ENCODE results near the gene UBE2O. TPM values are rescaled to one million over a fixed set of nuclear protein-coding genes. Genes with fewer than 3 reads are reported as not detected.
A peak's percentile ranks its signal among the peaks of the same experiment; 100 is the strongest.

Gene UBE2O
- total RNA-seq, 1 experiment from 2014 or later = 19.5 TPM

- intact Hi-C loops (cut with micrococcal nuclease) = no loop called here
- H3K4me1 Mint-ChIP-seq (ENCODE audit: insufficient read depth, unreplicated experiment) = peaks cover 41% of the 10 kb centered on the region
- POLR2A ChIA-PET = interaction anchor here (0.5 to 1.8 kb wide), 8 partner anchors 18 to 286 kb away, joined by 3 to 6 read pairs (median 4); partner anchors contain the start of genes AANAT, PRPSAP1 and RHBDF2
Measured at GRCh38 chr17:76445697-76446448, 7.1 kb downstream of the UBE2O start.

GRCh38 chr17:76444518-76445311, 8.2 kb downstream of the UBE2O start:
- Mint-ChIP-seq H3K4me3 (ENCODE audit: unreplicated experiment) (no peak overlapping the region), H3K36me3 (ENCODE audit: insufficient read depth, unreplicated experiment) (peaks cover 2% of the 10 kb centered on the region), H3K4me1 (ENCODE audit: insufficient read depth, unreplicated experiment) (peaks cover 41% of the 10 kb centered on the region), H3K27me3 (ENCODE audit: insufficient read depth, unreplicated experiment) (no peaks in the 10 kb centered on the region), H3K27ac (ENCODE audit: low read depth, unreplicated experiment) (no peak overlapping the region), H3K9me3 (ENCODE audit: unreplicated experiment) (no peaks in the 10 kb centered on the region)
- DNase-seq (ENCODE audit: unreplicated experiment) = no peak
- no peak for TF ChIP-seq CTCF (IDR thresholded peaks at IDR 0.05; ENCODE audit: unreplicated experiment)
- CTCF ChIA-PET = interaction anchor here (0.7 to 2.8 kb wide), 4 partner anchors 14 to 47 kb away, joined by 3 to 13 read pairs (median 4); no protein-coding TSS in a partner anchor
- intact Hi-C loops (cut with micrococcal nuclease) = no loop called here
- BruUV-seq (replicated peaks) = no TSS peak
- POLR2A ChIA-PET = interaction anchor here (0.6 kb wide), 1 partner anchor 1051 kb away, joined by 3 read pairs; no protein-coding TSS in a partner anchor

More at GRCh38 chr17:76445697-76446448, 7.1 kb downstream of the UBE2O start:
- no TSS peak for BruUV-seq (replicated peaks)
- CTCF ChIA-PET = interaction anchor here (0.7 to 2.8 kb wide), 8 partner anchors 13 to 343 kb away, joined by 3 to 13 read pairs (median 3); partner anchors contain the start of gene AANAT
- Mint-ChIP-seq H3K27me3 (ENCODE audit: insufficient read depth, unreplicated experiment) (no peaks in the 10 kb centered on the region), H3K27ac (ENCODE audit: low read depth, unreplicated experiment) (peak overlapping the region; percentile 82), H3K36me3 (ENCODE audit: insufficient read depth, unreplicated experiment) (no peaks in the 10 kb centered on the region), H3K4me3 (ENCODE audit: unreplicated experiment) (peak overlapping the region; percentile 57), H3K9me3 (ENCODE audit: unreplicated experiment) (no peaks in the 10 kb centered on the region)
- no peak for TF ChIP-seq CTCF (IDR thresholded peaks at IDR 0.05; ENCODE audit: unreplicated experiment)
- no peak for DNase-seq (ENCODE audit: unreplicated experiment)

GRCh38 chr17:76442341-76443338, 10.3 kb downstream of the UBE2O start:
- H3K9me3 Mint-ChIP-seq (ENCODE audit: unreplicated experiment) = no peaks in the 10 kb centered on the region
- no peak for TF ChIP-seq CTCF (IDR thresholded peaks at IDR 0.05; ENCODE audit: unreplicated experiment)
- peaks cover 48% of the 10 kb centered on the region for H3K4me1 Mint-ChIP-seq (ENCODE audit: insufficient read depth, unreplicated experiment)
- H3K36me3 Mint-ChIP-seq (ENCODE audit: insufficient read depth, unreplicated experiment) = peaks cover 7% of the 10 kb centered on the region
- DNase-seq (ENCODE audit: unreplicated experiment) = no peak
- no TSS peak for BruUV-seq (replicated peaks)
- intact Hi-C loops (cut with micrococcal nuclease) = no loop called here
- H3K4me3 Mint-ChIP-seq (ENCODE audit: unreplicated experiment) = no peak overlapping the region
- H3K27me3 Mint-ChIP-seq (ENCODE audit: insufficient read depth, unreplicated experiment) = no peaks in the 10 kb centered on the region
- ChIA-PET POLR2A (interaction anchor here (1.2 kb wide), 1 partner anchor 16 kb away, joined by 3 read pairs; no protein-coding TSS in a partner anchor), CTCF (interaction anchor here (0.6 to 1.3 kb wide), 3 partner anchors 17 to 647 kb away, joined by 3 to 5 read pairs (median 3); no protein-coding TSS in a partner anchor)
- no peak overlapping the region for H3K27ac Mint-ChIP-seq (ENCODE audit: low read depth, unreplicated experiment)

Data from MCF 10A (cell line).